GM23338 (cell line): ENCODE measurements around the gene SLC6A7. TPM values are rescaled to one million over a fixed set of nuclear protein-coding genes. Genes with fewer than 3 reads are reported as not detected.
A peak's percentile ranks its signal among the peaks of the same experiment; 100 is the strongest.

Source experiments
- ATAC-seq: fragments of 200-7000 bp; cut with Tn5 transposase; 3 replicates; pipeline ENCODE4 v1.9.1; 2020
- DNase-seq: peaks from one replicate; pipeline ENCODE4 v3.0.0-alpha.2; 2015; ENCODE audit warnings: low spot score
- H2AFZ ChIP-seq: fragments of 200-600 bp; sonication (generic); 2 replicates; pipeline ENCODE4 v1.8.0; 2016; ENCODE audit warnings: antibody characterized with exemption, mild to moderate bottlenecking, moderate library complexity
- H3F3A ChIP-seq: fragments of 200-600 bp; sonication (generic); replicated peaks from 2 replicates; pipeline ENCODE4 v1.8.0; 2017; ENCODE audit warnings: antibody characterized with exemption, mixed run types, low read depth
- H3K27ac ChIP-seq: fragments of 200-600 bp; sonication (generic); 2 replicates; pipeline ENCODE4 v1.6.1; 2016; ENCODE audit warnings: low read depth
- H3K27me3 ChIP-seq: fragments of 200-600 bp; sonication (generic); 2 replicates; pipeline ENCODE4 v1.8.0; 2016; ENCODE audit warnings: mild to moderate bottlenecking, mixed run types, moderate library complexity; ENCODE audit not compliant: insufficient read depth
- H3K36me3 ChIP-seq: fragments of 200-600 bp; sonication (generic); 2 replicates; pipeline ENCODE4 v1.8.0; 2016; ENCODE audit warnings: mild to moderate bottlenecking; ENCODE audit not compliant: insufficient read depth
- H3K4me1 ChIP-seq: fragments of 200-600 bp; sonication (generic); 2 replicates; pipeline ENCODE4 v1.8.0; 2016; ENCODE audit warnings: mild to moderate bottlenecking, moderate library complexity; ENCODE audit not compliant: insufficient read depth
- H3K4me2 ChIP-seq: fragments of 200-600 bp; sonication (generic); 2 replicates; pipeline ENCODE4 v1.7.1; 2017; ENCODE audit warnings: mixed run types
- H3K4me3 ChIP-seq: fragments of 200-600 bp; sonication (generic); 2 replicates; pipeline ENCODE4 v1.6.1; 2016; ENCODE audit warnings: mixed run types
- H3K79me2 ChIP-seq: fragments of 200-600 bp; sonication (generic); replicated peaks from 2 replicates; pipeline ENCODE4 v1.8.0; 2017; ENCODE audit warnings: mild to moderate bottlenecking; ENCODE audit not compliant: insufficient read depth
- H3K9me2 ChIP-seq: fragments of 200-600 bp; sonication (generic); 2 replicates; pipeline ENCODE4 v1.8.0; 2017; ENCODE audit not compliant: insufficient read depth
- H4K20me1 ChIP-seq: fragments of 200-600 bp; sonication (generic); replicated peaks from 2 replicates; pipeline ENCODE4 v1.8.0; 2017; ENCODE audit warnings: mild to moderate bottlenecking; ENCODE audit not compliant: insufficient read depth
- H3K27ac Mint-ChIP-seq: 2 replicates; pipeline ENCODE4 v1.8.0; 2020; ENCODE audit warnings: inconsistent platforms, mild to moderate bottlenecking, moderate library complexity, mixed read lengths
- H3K27me3 Mint-ChIP-seq: 3 replicates; pipeline ENCODE4 v1.8.0; 2022; ENCODE audit warnings: low read depth, mild to moderate bottlenecking, moderate library complexity, mixed read lengths, inconsistent platforms; ENCODE audit not compliant: insufficient read depth, poor library complexity
- H3K36me3 Mint-ChIP-seq: 3 replicates; pipeline ENCODE4 v1.8.0; 2021; ENCODE audit warnings: low read depth, mild to moderate bottlenecking, inconsistent platforms, moderate library complexity, mixed read lengths
- H3K4me1 Mint-ChIP-seq: 3 replicates; pipeline ENCODE4 v1.8.0; 2020; ENCODE audit warnings: mild to moderate bottlenecking, inconsistent platforms, mixed read lengths
- H3K4me3 Mint-ChIP-seq: 3 replicates; pipeline ENCODE4 v1.8.0; 2021; ENCODE audit warnings: moderate library complexity, mild to moderate bottlenecking, inconsistent platforms, mixed read lengths
- H3K9me3 Mint-ChIP-seq: 3 replicates; pipeline ENCODE4 v1.8.0; 2020; ENCODE audit warnings: moderate library complexity, mild to moderate bottlenecking, inconsistent platforms, mixed read lengths
- CREB1 ChIP-seq: fragments of 250-450 bp; sonication (Bioruptor Pico); IDR thresholded peaks from 2 replicates; pipeline ENCODE4 v1.5.0; 2020; ENCODE audit warnings: low read depth, mild to moderate bottlenecking, moderate library complexity
- ETS1 ChIP-seq: IDR thresholded peaks from 2 replicates; pipeline ENCODE4 v1.6.1; 2016; ENCODE audit warnings: antibody characterized with exemption
- EZH2 ChIP-seq: fragments of 200-600 bp; sonication (generic); IDR thresholded peaks from one replicate; pipeline ENCODE4 v1.8.0; 2017; ENCODE audit warnings: antibody characterized with exemption, mild to moderate bottlenecking, low read depth; ENCODE audit not compliant: unreplicated experiment
- NANOG ChIP-seq: IDR thresholded peaks from 2 replicates; pipeline ENCODE4 v1.6.1; 2016; ENCODE audit warnings: antibody characterized with exemption, borderline replicate concordance
- POLR2AphosphoS5 ChIP-seq: IDR thresholded peaks from 2 replicates; pipeline ENCODE4 v1.6.1; 2016; ENCODE audit warnings: antibody characterized with exemption, low read depth
- REST ChIP-seq: IDR thresholded peaks from one replicate; pipeline ENCODE4 v1.6.1; 2018; ENCODE audit warnings: antibody characterized with exemption; ENCODE audit not compliant: unreplicated experiment
- STAT1 ChIP-seq: IDR thresholded peaks from one replicate; pipeline ENCODE4 v1.6.1; 2016; ENCODE audit warnings: antibody characterized with exemption; ENCODE audit not compliant: unreplicated experiment
- ZNF331 ChIP-seq: fragments of 250-450 bp; sonication (Bioruptor Pico); IDR thresholded peaks from 2 replicates; pipeline ENCODE4 v1.5.0; 2020; ENCODE audit warnings: low read depth, mild to moderate bottlenecking, moderate library complexity
- ZNF462 ChIP-seq: fragments of 250-450 bp; sonication (Bioruptor Pico); IDR thresholded peaks from 2 replicates; pipeline ENCODE4 v1.5.0; 2020; ENCODE audit warnings: mild to moderate bottlenecking, moderate library complexity
- polyA plus RNA-seq: library from polyadenylated mRNA; unstranded; fragments of >200 nt; fragmentation: Nextera tagmentation; extraction: Ambion mirVana; gene quantifications from 2 replicates; pipeline ENCODE4 v1.2.1, GENCODE V29; 2016
- total RNA-seq: library from RNA; depleted of rRNA; stranded (reverse); fragments of >200 nt; shearing (Covaris generic); gene quantifications from 2 replicates; pipeline ENCODE4 v1.2.3, GENCODE V29; 2014

SLC6A7 gene
- total and polyA plus RNA-seq, 2 experiments from 2014 or later = not detected

GRCh38 chr5:150147670-150148069 is 42.2 kb upstream of the SLC6A7 start:
- H3K27ac Mint-ChIP-seq = no peak overlapping the region
- H4K20me1 ChIP-seq = no peaks in the 10 kb centered on the region
- no peaks in the 10 kb centered on the region for H3K36me3 ChIP-seq
- no peak overlapping the region for H2AFZ ChIP-seq
- H3K4me3 ChIP-seq = no peak overlapping the region
- H3K9me2 ChIP-seq = no peaks in the 10 kb centered on the region
- TF ChIP-seq REST (no peak), NANOG (no peak), ETS1 (no peak), CREB1 (CRISPR knock-in tag) (no peak)
- H3K27me3 ChIP-seq = no peaks in the 10 kb centered on the region
- DNase-seq = no peak
- ATAC-seq = no peak
- H3K4me1 ChIP-seq = peaks cover 9% of the 10 kb centered on the region
- no peaks in the 10 kb centered on the region for H3K79me2 ChIP-seq
- no peaks in the 10 kb centered on the region; the same call in 2 of the 3 replicates for H3K36me3 Mint-ChIP-seq
- no peaks in the 10 kb centered on the region for H3K9me3 Mint-ChIP-seq
- H3F3A ChIP-seq = no peaks in the 10 kb centered on the region
- no peak overlapping the region for H3K4me3 Mint-ChIP-seq
- peaks cover 8% of the 10 kb centered on the region for H3K27me3 Mint-ChIP-seq
- H3K4me2 ChIP-seq = no peak overlapping the region
- peaks cover 28% of the 10 kb centered on the region for H3K4me1 Mint-ChIP-seq
- no peak overlapping the region for H3K27ac ChIP-seq

- Mint-ChIP-seq H3K9me3 (no peaks in the 10 kb centered on the region), H3K27me3 (peaks cover 5% of the 10 kb centered on the region), H3K4me3 (no peak overlapping the region), H3K36me3 (no peaks in the 10 kb centered on the region; the same call in 2 of the 3 replicates), H3K4me1 (peaks cover 21% of the 10 kb centered on the region), H3K27ac (peak overlapping the region; percentile 84)
- no peaks in the 10 kb centered on the region for H3K36me3 ChIP-seq
- ATAC-seq = no peak
- peaks cover 9% of the 10 kb centered on the region for H3K4me1 ChIP-seq
- H3K27me3 ChIP-seq = no peaks in the 10 kb centered on the region
- H3K4me2 ChIP-seq = no peak overlapping the region
- H3K79me2 ChIP-seq = no peaks in the 10 kb centered on the region
- no peaks in the 10 kb centered on the region for H4K20me1 ChIP-seq
- no peak overlapping the region for H3K4me3 ChIP-seq
- no peaks in the 10 kb centered on the region for H3K9me2 ChIP-seq
- H3F3A ChIP-seq = no peaks in the 10 kb centered on the region
- no peak for DNase-seq
- no peak overlapping the region for H3K27ac ChIP-seq
- no peak overlapping the region for H2AFZ ChIP-seq
- no peak for TF ChIP-seq EZH2
- TF ChIP-seq CREB1 (CRISPR knock-in tag) = no peak
- TF ChIP-seq POLR2AphosphoS5 = no peak
- TF ChIP-seq ZNF331 (CRISPR knock-in tag) = no peak
- no peak for TF ChIP-seq ZNF462 (CRISPR knock-in tag)
- TF ChIP-seq STAT1 = no peak
Observed at GRCh38 chr5:150148117-150148927, 41.5 kb upstream of the SLC6A7 start.
